Measurements from ENCODE around the gene KDM8. TPM values are rescaled to one million over a fixed set of nuclear protein-coding genes. Genes with fewer than 3 reads are reported as not detected.

The KDM8 gene
- total and polyA plus RNA-seq, 2 donors (not counting 1 experiment from before 2014, with no cell fraction given): 7.5 to 37.4 TPM

- Histone ChIP-seq H3K27ac (ENCODE audit: low read length in 2 of 2) (peak overlapping the region; percentile 91 to 92), H3K4me3 (ENCODE audit: control extremely low read depth in 1 of 5, extremely low read depth in 1 of 5, insufficient read depth in 1 of 5, low read depth in 2 of 5, low read length in 4 of 5) (peak overlapping the region; percentile 8 to 48 (median 32)), H2AFZ (ENCODE audit: insufficient read depth, low read depth, low read length, poor library complexity, severe bottlenecking) (peak overlapping the region; percentile 39), H3K4me2 (replicated peaks; ENCODE audit: low read depth, low read length, poor library complexity, severe bottlenecking) (peak overlapping the region; percentile 75), H3K36me3 (replicated peaks in 1 of 2; ENCODE audit: control extremely low read depth in 1 of 2, control insufficient read depth in 1 of 2, extremely low read depth in 1 of 2, insufficient read depth in 2 of 2, low read length in 1 of 2) (peaks cover 0 to 15% of the 10 kb centered on the region in 2 experiments), H3K9ac (ENCODE audit: low read length) (peak overlapping the region; percentile 21), H3K9me3 (ENCODE audit: control extremely low read depth in 1 of 3, control insufficient read depth in 2 of 3, insufficient read depth in 1 of 3, low read length in 2 of 3) (no peaks in the 10 kb centered on the region), H3K27me3 (replicated peaks in 1 of 4; ENCODE audit: control extremely low read depth in 1 of 4, control insufficient read depth in 3 of 4, insufficient read depth in 4 of 4, low read length in 3 of 4) (no peaks in the 10 kb centered on the region), H3K79me2 (ENCODE audit: control insufficient read depth, insufficient read depth, low read length) (peaks cover 31% of the 10 kb centered on the region), H3K4me1 (ENCODE audit: control insufficient read depth in 2 of 2, insufficient read depth in 2 of 2, low read length in 2 of 2) (peaks cover 83 to 94% of the 10 kb centered on the region in 2 donors), H4K20me1 (ENCODE audit: control insufficient read depth, insufficient read depth, low read length, poor library complexity, severe bottlenecking) (no peaks in the 10 kb centered on the region)
- POLR2A ChIA-PET: interaction anchor here (0.7 to 2.1 kb wide), 11 partner anchors 19 to 133 kb away, joined by 3 to 16 read pairs (median 6); partner anchors contain the start of genes KDM8 and NSMCE1
- Mint-ChIP-seq H3K4me1 (peaks cover 85% of the 10 kb centered on the region), H3K27ac (peak overlapping the region; percentile 93), H3K9me3 (ENCODE audit: insufficient read depth) (no peaks in the 10 kb centered on the region), H3K27me3 (no peaks in the 10 kb centered on the region), H3K4me3 (peak overlapping the region; percentile 81)
- 27% methylated on average over 19 of the region's 23 CpGs for WGBS (ENCODE audit: insufficient coverage)
- intact Hi-C loops (cut with micrococcal nuclease): loop anchor here (1.0 kb wide), 4 partner anchors 80 to 222 kb away; partner anchors contain the start of gene IL21R
- CTCF ChIA-PET: interaction anchor here (0.5 to 10.0 kb wide), 50 partner anchors 8 to 224 kb away, joined by 3 to 172 read pairs (median 8); partner anchors contain the start of genes IL21R and KDM8
- peak; percentile 77 for DNase-seq
- TF ChIP-seq EZH2 (IDR thresholded peaks at IDR 0.05; ENCODE audit: borderline replicate concordance, insufficient read depth, low read depth, low read length, poor library complexity, severe bottlenecking): no peak
- TF ChIP-seq CTCF (IDR thresholded peaks at IDR 0.05): peak; percentile 85
- ATAC-seq (ENCODE audit: low read depth): peak; percentile 13
These were observed 32.0 kb downstream of the KDM8 start for GRCh38 chr16:27235055-27235937.
